Measurements from ENCODE around the gene PDCD5. TPM values are rescaled to one million over a fixed set of nuclear protein-coding genes. Genes with fewer than 3 reads are reported as not detected.

PDCD5 gene
- total RNA-seq, 1 experiment from 2014 or later, result 246 TPM

DNA sequence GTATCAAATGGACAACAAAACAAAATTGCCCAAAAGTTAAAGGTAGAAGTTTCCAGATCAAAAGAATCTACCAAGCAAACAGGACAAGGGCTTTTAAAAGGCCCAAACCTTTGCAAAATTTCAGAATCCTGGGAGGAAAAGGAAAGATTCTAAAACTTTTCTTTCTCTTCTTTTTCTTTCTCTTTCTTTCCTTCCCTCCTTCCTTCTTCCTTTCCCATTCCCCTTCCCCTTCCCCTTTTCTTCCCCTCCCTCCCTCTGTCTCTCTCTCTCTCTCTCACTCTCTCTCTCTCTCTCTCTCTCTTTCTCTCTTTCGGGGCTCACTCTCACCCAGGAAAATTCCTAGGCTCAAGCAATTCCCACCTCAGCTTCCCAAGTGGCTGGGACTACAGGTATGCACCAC is 4.2 kb upstream of the PDCD5 start:
- H3K4me3 ChIP-seq (ENCODE audit: low read depth in 2 of 2, low read length in 2 of 2), result no peak overlapping the region
- H3K27me3 ChIP-seq (ENCODE audit: control insufficient read depth, insufficient read depth, low read length), result no peaks in the 10 kb centered on the region
- no peaks in the 10 kb centered on the region for H3K9me3 ChIP-seq (ENCODE audit: control insufficient read depth, insufficient read depth, low read depth, low read length)
- CTCF ChIA-PET, result no interaction called here
- DNase-seq (ENCODE audit: low read depth, low spot score) (no peak), ATAC-seq (no peak)
- TF ChIP-seq SIN3A (IDR thresholded peaks at IDR 0.05; ENCODE audit: borderline replicate concordance, insufficient read depth, low read depth, low read length) (no peak), TCF7L2 (IDR thresholded peaks at IDR 0.05; ENCODE audit: low read depth, low read length) (no peak), POLR2AphosphoS5 (IDR thresholded peaks at IDR 0.05; ENCODE audit: low read depth, low read length) (no peak), CTCF (IDR thresholded peaks at IDR 0.05) (no peak)
- TF ChIP-seq, protein P1, sequence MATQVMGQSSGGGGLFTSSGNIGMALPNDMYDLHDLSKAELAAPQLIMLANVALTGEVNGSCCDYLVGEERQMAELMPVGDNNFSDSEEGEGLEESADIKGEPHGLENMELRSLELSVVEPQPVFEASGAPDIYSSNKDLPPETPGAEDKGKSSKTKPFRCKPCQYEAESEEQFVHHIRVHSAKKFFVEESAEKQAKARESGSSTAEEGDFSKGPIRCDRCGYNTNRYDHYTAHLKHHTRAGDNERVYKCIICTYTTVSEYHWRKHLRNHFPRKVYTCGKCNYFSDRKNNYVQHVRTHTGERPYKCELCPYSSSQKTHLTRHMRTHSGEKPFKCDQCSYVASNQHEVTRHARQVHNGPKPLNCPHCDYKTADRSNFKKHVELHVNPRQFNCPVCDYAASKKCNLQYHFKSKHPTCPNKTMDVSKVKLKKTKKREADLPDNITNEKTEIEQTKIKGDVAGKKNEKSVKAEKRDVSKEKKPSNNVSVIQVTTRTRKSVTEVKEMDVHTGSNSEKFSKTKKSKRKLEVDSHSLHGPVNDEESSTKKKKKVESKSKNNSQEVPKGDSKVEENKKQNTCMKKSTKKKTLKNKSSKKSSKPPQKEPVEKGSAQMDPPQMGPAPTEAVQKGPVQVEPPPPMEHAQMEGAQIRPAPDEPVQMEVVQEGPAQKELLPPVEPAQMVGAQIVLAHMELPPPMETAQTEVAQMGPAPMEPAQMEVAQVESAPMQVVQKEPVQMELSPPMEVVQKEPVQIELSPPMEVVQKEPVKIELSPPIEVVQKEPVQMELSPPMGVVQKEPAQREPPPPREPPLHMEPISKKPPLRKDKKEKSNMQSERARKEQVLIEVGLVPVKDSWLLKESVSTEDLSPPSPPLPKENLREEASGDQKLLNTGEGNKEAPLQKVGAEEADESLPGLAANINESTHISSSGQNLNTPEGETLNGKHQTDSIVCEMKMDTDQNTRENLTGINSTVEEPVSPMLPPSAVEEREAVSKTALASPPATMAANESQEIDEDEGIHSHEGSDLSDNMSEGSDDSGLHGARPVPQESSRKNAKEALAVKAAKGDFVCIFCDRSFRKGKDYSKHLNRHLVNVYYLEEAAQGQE (IDR thresholded peaks at IDR 0.05; ENCODE audit: insufficient read depth in 1 of 2, low read depth in 2 of 2, low read length in 1 of 2), result no peak
- no peaks in the 10 kb centered on the region for H3K36me3 ChIP-seq (ENCODE audit: control insufficient read depth, insufficient read depth, low read length)
- H3K27ac ChIP-seq (ENCODE audit: low read length), result no peak overlapping the region
- no peaks in the 10 kb centered on the region for H3K4me1 ChIP-seq (ENCODE audit: control insufficient read depth, insufficient read depth, low read length)
- intact Hi-C loops (cut with micrococcal nuclease; ENCODE audit: unreplicated experiment), result no loop called here
- in situ Hi-C loops (cut with HindIII; ENCODE audit: low pct_unique_long_range_greater_than_20kb, low sequenced_read_pairs), result no loop called here
- BruUV-seq (replicated peaks), result no TSS peak
- POLR2A ChIA-PET, result interaction anchor here (0.6 kb wide), 1 partner anchor 1897 kb away, joined by 9 read pairs; no protein-coding TSS in a partner anchor

- Histone ChIP-seq H3K27me3 (ENCODE audit: control insufficient read depth, insufficient read depth, low read length) (no peaks in the 10 kb centered on the region), H3K4me3 (ENCODE audit: low read depth in 2 of 2, low read length in 2 of 2) (peak overlapping the region; percentile 76 to 80), H3K36me3 (ENCODE audit: control insufficient read depth, insufficient read depth, low read length) (peaks cover 20% of the 10 kb centered on the region), H3K9me3 (ENCODE audit: control insufficient read depth, insufficient read depth, low read depth, low read length) (no peaks in the 10 kb centered on the region), H3K27ac (ENCODE audit: low read length) (peak overlapping the region; percentile 64; the same call in 1 of the 2 replicates), H3K4me1 (ENCODE audit: control insufficient read depth, insufficient read depth, low read length) (peaks cover 7% of the 10 kb centered on the region)
- ChIA-PET CTCF (no interaction called here), POLR2A (no interaction called here)
- TF ChIP-seq CTCF (IDR thresholded peaks at IDR 0.05), result no peak
- TF ChIP-seq SIN3A (IDR thresholded peaks at IDR 0.05; ENCODE audit: borderline replicate concordance, insufficient read depth, low read depth, low read length), result no peak
- TF ChIP-seq POLR2AphosphoS5 (IDR thresholded peaks at IDR 0.05; ENCODE audit: low read depth, low read length), result no peak
- TF ChIP-seq, protein P1 (IDR thresholded peaks at IDR 0.05; ENCODE audit: insufficient read depth in 1 of 2, low read depth in 2 of 2, low read length in 1 of 2), result no peak
- no peak for TF ChIP-seq TCF7L2 (IDR thresholded peaks at IDR 0.05; ENCODE audit: low read depth, low read length)
- DNase-seq (ENCODE audit: low read depth, low spot score) (no peak), ATAC-seq (peak; percentile 68)
- no TSS peak for BruUV-seq (replicated peaks)
- in situ Hi-C loops (cut with HindIII; ENCODE audit: low pct_unique_long_range_greater_than_20kb, low sequenced_read_pairs), result no loop called here
- intact Hi-C loops (cut with micrococcal nuclease; ENCODE audit: unreplicated experiment), result no loop called here
These were observed 563 bp upstream of the PDCD5 start for GRCh38 chr19:32580353-32580900.
